GM12878 (cell line): ENCODE results near the gene SIK3.

Experiments used
- PBX3 ChIP-seq: IDR thresholded peaks from 2 replicates; pipeline ENCODE4 v1.6.1; 2011; ENCODE audit warnings: mild to moderate bottlenecking, low read depth, low read length, moderate library complexity; ENCODE audit not compliant: insufficient replicate concordance
- PKNOX1 ChIP-seq: fragments of 450-650 bp; IDR thresholded peaks from 2 replicates; pipeline ENCODE4 v1.6.1; 2016; ENCODE audit warnings: mild to moderate bottlenecking

GRCh38 chr11:116930177-116930576 lies 168.1 kb downstream of the SIK3 start:
- TF ChIP-seq PKNOX1 (no peak), PBX3 (no peak)
